NCI-H2196 treated with DMSO at 0.1 percent for 48 hours (cell line): ENCODE measurements around the gene SLC35A2.
A peak's percentile ranks its signal among the peaks of the same experiment; 100 is the strongest.

Experiments used
- DNase-seq: peaks from one replicate; lab custom pipeline; 2025; ENCODE audit not compliant: unreplicated experiment; lab: John Stamatoyannopoulos, UW

The SLC35A2 gene

DNA sequence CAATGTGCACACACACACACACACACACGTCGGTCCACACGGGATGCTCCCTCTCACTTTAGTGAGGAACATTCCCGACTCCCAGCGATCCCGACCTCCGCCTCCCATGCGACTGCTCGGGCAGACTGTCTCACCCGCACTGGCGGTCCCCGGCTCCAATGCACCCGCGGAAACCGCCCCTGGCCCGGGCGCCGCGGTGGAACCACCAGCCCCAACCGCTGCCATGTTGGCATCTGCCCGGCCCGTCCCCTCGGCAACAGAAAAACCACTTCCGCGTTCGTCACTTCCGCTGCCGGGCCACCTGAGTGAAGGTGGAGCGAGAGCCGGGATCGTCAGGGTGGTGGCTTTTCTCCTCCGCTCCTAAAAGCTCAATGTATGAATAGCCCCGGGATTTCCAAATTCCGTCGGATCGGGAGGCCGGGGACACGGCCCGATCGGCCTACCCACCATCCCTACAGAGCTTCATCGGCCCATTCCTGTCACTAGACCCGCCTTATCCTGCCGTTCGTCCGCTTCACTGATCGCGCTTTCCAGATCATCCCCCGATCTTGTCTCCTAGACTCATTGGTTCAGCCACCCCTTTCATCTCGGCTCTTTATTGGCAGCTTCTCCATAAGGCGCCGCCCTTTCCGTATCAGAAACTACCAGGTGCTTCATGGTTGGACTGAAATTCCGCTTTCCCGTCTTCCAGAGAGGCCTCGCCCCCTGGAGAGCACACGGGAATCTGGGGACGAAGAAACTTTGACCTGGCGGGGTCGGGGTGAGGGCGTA lies at the start of gene SLC35A2:
SLC35A2 (minus strand) TSS at position 235 of the 771 bp plus-strand sequence; CDS start at position 225, 10 bp downstream.
- peak; percentile 75 for DNase-seq

GRCh38 chrX:48960291-48960690 lies 48.8 kb upstream of the SLC35A2 start:
- no peak for DNase-seq

- DNase-seq: no peak
Measured at GRCh38 chrX:48958635-48959094, 47.2 kb upstream of the SLC35A2 start.

DNA sequence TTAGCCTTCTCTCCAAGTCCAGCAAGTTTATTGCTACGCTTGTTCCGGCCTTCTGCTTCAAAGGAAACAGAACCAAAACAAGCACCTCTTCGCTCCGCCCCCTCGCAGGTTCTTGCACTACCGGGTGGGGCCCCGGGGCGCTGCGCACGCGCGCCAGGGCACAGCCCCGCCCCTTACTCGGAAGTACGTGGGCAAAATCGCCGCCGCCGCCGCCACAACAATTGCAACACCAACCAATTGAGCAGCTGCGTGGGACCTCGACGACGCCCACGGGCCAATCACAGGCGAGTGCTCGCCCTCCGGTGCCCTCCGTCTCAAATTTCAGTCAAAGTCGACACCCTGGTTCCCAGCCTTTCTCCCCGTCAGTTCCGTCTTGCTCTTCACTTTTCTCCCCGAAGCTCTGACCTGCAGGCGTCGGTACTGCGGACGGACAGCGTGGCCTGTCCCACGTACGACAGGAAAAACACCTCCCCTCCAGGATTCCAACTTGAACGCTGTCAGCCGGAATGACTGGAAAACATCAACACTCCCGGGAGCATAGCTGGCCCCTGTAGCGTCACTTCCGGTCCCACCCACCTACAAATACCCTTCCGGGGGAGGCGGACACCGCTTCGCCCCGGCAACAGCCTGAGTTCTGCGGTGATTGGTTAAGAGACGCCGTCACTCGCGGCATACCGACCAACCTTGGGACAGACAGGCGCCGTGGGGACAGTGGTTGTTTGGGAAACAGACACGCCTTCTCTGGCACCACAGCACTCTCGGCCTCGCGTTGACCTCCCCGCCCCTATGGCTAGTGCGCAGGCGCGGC lies 46.6 kb upstream of the SLC35A2 start:
- peak; percentile 93 for DNase-seq

GRCh38 chrX:48957477-48957826 lies 46.0 kb upstream of the SLC35A2 start, which contains the start of gene OTUD5:
OTUD5 (minus strand) TSS chrX:48957607; CDS start chrX:48957570, 37 bp downstream.
- DNase-seq: peak; percentile 51

DNA sequence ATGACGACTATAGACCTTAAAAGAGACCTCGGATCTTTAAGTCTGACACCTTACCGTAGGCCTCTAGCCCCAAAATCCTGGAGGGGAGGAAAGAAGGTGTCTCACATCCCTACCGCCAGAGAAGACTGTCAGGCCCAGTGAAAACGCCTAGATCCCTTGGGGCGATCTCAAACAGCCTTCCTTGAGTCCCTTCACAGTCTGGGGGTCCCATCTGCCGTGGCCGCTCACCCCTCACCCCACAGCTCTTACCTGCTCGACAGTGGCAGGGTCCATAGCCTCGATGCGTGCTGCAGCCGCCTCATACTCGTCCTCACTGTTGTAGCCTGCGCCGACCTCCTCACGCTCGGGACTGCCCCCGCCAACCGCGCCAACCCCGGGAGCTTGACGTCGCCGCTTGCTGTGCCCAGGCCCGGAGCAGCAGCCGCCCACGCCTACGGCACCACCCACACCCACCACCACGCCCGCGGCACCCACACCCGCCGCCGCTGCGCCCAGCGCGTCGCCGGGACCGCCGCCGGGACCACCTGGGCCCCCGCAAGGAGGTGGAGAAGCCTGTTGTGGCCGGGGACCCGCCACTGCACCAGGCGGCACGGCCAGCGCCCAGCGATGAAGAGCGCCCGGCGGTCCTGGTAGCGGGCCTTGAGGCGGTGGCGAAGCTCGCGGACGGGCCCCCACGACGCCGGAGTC lies 45.4 kb upstream of the SLC35A2 start:
- DNase-seq: no peak

DNA sequence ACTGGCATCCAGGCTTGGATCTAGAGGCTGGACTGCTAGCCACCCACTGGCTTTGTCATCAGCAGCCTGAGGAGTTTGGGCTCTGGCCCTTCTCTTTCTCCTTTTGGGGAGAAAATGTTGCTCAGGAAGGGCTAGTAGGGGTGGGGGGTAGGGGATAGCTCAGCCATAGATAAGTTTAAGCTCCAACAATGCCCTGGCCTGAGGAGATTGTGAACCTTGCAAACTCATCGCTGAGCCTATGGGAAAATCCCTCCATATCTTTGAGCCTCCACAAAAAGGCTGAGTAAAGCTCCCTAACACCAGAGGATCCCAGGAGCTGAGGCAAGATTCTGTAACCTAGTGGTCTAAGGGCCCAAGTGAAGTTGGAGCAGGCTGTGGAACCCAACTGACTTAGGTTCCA lies 37.1 kb upstream of the SLC35A2 start:
- no peak for DNase-seq

DNA sequence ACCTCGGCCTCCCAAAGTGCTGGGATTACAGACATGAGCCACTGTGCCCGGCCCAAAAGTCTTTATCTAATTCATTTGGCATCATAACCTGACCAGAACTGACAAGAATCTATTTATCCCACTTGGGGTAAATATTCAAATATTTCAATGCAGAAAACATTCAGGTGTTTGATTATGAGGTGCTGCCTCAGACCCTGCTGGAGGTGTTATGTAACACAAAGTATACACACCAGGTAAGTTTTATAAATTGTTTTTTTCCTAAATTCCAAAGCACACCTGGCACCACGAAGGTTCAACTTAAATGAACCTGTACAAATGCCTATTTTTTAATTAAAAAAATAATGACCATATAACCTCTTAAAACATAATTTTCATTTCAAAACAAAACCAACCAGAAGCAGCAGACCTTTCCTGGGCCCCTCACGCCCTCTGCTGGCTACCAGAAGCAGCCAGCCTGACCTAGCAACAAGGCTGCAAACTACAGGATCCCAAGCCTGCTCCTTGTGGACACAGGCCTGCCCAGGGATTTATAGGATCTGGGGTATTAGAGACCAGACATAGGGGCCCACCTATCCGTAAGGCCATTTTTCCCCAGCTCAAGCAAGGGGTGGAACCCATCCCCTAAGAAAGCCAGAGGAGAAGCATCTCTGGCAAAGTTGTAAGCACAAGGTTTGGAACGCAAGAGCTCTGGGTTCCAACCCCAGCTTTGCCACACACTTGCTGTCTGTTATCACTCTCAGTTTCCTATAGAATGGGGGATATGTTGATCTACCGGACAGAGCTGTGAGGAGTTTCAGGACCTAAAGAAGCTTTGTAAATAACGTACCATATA lies 34.3 kb upstream of the SLC35A2 start:
- DNase-seq: no peak

DNA sequence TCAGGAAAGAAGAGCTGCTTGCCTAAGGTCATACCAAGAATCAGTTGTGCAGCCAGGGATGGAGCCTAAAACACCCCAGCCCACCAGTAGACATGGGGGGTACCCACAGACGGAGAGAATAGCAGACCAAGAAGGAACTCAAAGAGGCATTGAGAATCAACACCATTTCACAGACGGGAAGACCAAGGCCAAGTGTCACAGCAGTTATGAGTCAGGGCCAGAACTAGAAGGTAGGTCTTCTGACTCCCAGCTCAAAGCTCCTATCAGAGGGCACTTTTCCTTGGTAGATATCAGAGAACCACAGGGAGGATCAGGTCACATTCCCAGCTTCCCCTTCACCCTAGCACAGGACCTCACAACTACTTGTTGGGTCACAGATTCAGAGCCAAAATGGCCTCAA lies 31.4 kb upstream of the SLC35A2 start:
- DNase-seq: no peak

GRCh38 chrX:48940404-48940955 lies 29.0 kb upstream of the SLC35A2 start:
- no peak for DNase-seq

- no peak for DNase-seq
Measured at GRCh38 chrX:48939524-48940228, 28.2 kb upstream of the SLC35A2 start.

GRCh38 chrX:48938721-48939425 lies 27.4 kb upstream of the SLC35A2 start:
- DNase-seq: no peak

- DNase-seq: no peak
Measured at GRCh38 chrX:48937054-48937907, 25.8 kb upstream of the SLC35A2 start.

GRCh38 chrX:48936429-48937053 lies 25.1 kb upstream of the SLC35A2 start:
- DNase-seq: no peak

DNA sequence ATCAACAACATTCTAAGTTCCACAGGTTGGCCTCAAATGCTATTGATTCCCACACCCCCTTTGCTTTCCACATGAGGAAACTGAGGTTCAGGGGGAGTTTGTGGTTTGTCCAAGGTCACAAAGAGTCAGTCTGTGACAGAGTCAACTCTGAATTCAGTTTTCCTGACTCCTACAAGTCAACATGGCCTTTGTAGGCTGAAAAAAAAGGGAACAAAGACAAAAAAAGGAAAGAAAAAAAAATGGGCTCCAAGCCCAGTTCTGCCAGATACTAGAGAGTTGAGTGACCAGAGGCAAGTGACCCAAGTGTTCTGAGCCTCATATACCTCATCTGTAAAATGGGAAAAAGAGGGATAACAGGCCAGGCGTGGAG lies 23.8 kb upstream of the SLC35A2 start:
- DNase-seq: no peak

GRCh38 chrX:48934581-48935300 lies 23.3 kb upstream of the SLC35A2 start:
- DNase-seq: no peak

DNA sequence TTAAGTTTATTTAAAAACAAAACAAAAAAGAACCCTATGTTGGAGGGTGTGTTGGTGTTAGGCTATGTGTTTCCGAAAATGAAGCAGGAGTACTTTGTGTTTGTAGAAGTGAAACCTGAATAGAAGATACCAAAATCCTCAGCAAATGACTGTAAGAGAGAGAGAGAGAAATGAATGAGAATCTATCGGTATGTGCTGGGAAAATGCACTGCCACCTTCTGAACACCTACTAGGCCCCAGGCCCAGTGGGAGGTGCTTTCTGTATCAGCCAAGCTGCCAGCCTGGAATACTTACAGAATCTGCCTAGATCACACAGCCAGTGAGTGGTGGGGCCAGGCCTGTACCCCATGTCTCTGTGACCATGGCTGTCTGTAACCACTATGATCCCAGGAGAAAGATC lies 22.3 kb upstream of the SLC35A2 start:
- DNase-seq: no peak
